ENCODE measurements around the gene CDKN2C.
"Not testable (repeated sequence)": the region's sequence is repeated elsewhere in the genome, so short reads cannot be mapped to it uniquely, and the experiment has no call there.

GRCh38 chr1:51005549-51005948, 35.5 kb downstream of the CDKN2C start:
- TF ChIP-seq, protein P1, sequence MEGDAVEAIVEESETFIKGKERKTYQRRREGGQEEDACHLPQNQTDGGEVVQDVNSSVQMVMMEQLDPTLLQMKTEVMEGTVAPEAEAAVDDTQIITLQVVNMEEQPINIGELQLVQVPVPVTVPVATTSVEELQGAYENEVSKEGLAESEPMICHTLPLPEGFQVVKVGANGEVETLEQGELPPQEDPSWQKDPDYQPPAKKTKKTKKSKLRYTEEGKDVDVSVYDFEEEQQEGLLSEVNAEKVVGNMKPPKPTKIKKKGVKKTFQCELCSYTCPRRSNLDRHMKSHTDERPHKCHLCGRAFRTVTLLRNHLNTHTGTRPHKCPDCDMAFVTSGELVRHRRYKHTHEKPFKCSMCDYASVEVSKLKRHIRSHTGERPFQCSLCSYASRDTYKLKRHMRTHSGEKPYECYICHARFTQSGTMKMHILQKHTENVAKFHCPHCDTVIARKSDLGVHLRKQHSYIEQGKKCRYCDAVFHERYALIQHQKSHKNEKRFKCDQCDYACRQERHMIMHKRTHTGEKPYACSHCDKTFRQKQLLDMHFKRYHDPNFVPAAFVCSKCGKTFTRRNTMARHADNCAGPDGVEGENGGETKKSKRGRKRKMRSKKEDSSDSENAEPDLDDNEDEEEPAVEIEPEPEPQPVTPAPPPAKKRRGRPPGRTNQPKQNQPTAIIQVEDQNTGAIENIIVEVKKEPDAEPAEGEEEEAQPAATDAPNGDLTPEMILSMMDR (IDR thresholded peaks at IDR 0.05; ENCODE audit: low read length): not testable (repeated sequence)
- TF ChIP-seq EZH2 (IDR thresholded peaks at IDR 0.05; ENCODE audit: borderline replicate concordance, low read length): not testable (repeated sequence)

All from OCI-LY1 (cell line).